GM12892 (cell line): ENCODE measurements around the gene ARHGAP24.
"Not testable (repeated sequence)": the region's sequence is repeated elsewhere in the genome, so short reads cannot be mapped to it uniquely, and the experiment has no call there.

Experiments
- DNase-seq: peaks from one replicate; pipeline ENCODE4 v3.0.0; 2011; ENCODE audit not compliant: insufficient read length
- FAIRE-seq: peaks from 2 replicates; lab custom pipeline; 2011; peaks lifted over from hg19 to GRCh38; lab: Jason Lieb, UNC
- POLR2A ChIP-seq: IDR thresholded peaks from 2 replicates; pipeline ENCODE4 v1.6.1; 2011; ENCODE audit warnings: low read depth, low read length, control low read depth
- POLR2AphosphoS5 ChIP-seq: IDR thresholded peaks from 2 replicates; pipeline ENCODE4 v1.6.1; 2011; ENCODE audit warnings: low read depth, low read length, control low read depth
- TAF1 ChIP-seq: IDR thresholded peaks from 2 replicates; pipeline ENCODE4 v1.6.1; 2011; ENCODE audit warnings: low read depth, mild to moderate bottlenecking, control low read depth, low read length, borderline replicate concordance

ARHGAP24 gene

DNA sequence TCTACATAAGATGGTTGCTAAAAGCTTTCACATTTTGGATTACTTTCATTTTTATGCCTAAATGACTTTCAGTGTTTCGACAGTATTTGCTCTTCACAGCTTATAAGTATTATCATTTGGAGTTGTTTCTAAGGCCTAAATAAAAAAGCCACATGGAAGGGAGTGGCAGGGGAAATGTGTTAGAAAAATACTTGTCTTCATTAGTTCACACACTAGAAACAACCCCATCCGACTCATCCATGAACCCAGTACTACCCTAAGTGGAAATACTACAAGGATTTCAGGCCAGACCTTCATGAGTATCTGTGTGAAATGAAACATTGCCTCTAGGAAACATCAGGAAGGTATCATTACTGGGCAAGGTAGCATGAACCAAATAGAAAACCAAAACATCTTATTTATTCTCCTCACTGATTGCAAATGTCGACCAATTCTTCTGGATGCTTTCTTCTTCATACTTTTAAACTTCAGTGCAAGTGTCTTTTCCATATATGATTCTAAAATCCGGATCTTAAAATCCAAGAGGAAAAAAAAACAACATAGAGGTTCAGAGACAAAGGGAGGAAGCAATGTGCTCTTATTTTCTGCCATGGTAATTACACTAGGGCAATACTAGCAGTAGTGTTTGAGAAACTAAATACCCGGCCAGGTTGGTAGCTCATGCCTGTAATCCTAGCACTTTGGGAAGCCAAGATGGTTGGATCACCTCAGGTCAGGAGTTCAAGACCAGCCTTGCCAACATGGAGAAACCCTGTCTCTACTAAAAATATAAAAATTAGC, 349.4 kb downstream of the ARHGAP24 start:
- TF ChIP-seq POLR2A (no peak), POLR2AphosphoS5 (no peak), TAF1 (no peak)
- DNase-seq (no peak), FAIRE-seq (no peak)

DNA sequence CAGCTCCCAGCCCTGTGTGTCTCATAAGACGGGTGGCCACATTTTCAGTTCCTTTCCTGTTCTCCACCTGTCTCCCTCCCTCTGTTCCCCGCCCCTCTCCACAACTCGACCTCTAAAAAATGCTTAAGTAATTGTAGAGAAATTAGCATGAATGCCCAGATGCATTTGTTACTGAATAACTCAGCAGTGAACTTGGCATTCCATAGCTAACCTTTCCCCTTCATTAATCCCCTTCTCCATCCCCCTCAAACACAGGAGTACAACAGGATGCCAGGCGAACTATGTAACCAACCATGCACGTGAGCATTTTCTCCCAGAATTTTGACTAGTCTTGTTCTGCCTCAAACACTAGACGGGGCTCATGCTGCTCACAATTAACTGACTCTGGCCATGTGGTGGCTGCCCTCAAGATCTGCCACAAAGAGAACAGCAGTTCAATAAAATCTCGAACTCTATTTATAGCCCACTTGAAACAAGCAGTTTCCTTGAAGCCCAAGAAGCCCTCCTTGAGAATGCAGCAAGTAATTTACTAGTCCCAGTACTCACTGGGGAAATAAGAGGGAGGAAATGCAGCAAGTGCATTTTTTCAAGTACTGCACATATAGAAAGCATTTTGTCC, 351.2 kb downstream of the ARHGAP24 start:
- no peak for DNase-seq
- FAIRE-seq, result no peak
- no peak for TF ChIP-seq POLR2A
- no peak for TF ChIP-seq POLR2AphosphoS5

DNA sequence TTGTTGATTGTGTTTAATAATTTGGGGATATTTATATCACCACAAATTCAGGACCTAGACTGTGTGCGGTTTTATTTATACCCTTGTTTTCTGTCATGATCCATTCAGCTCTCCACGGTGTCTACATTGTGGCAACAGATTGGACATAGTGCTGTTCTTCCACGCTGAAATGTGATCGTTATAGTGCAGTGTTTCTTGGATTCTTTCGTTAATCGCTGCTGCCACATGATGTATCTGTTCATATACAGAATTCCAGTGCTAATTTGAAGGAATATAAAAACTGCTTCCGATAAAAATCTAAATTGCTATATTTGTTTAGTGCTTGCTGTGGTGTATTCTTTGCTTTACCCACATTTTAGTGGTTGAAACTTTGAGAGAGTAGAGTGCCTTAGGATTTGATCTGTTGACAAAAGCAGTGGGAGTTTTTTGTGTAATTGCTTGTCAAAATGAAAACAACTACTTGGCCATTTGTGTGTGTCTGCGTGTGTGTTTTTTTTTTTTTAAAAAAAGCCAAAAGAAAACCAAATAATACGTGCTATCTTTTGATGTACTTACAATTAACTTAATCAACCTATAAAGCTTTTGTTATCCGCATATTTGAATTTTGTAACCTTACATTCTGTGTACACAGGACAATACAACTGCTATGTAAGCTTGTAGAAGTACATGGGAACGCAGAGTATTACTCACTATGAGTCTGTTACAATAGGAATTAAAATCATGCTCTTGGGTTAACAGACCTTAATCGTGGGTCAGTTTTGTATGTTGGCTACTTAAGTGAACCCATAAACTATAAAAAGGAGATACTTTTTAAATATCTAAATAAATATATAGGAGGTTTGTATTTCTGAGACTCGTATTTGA, 353.3 kb downstream of the ARHGAP24 start:
- no peak for TF ChIP-seq POLR2AphosphoS5
- no peak for TF ChIP-seq TAF1
- no peak for TF ChIP-seq POLR2A
- FAIRE-seq, result no peak
- no peak for DNase-seq

DNA sequence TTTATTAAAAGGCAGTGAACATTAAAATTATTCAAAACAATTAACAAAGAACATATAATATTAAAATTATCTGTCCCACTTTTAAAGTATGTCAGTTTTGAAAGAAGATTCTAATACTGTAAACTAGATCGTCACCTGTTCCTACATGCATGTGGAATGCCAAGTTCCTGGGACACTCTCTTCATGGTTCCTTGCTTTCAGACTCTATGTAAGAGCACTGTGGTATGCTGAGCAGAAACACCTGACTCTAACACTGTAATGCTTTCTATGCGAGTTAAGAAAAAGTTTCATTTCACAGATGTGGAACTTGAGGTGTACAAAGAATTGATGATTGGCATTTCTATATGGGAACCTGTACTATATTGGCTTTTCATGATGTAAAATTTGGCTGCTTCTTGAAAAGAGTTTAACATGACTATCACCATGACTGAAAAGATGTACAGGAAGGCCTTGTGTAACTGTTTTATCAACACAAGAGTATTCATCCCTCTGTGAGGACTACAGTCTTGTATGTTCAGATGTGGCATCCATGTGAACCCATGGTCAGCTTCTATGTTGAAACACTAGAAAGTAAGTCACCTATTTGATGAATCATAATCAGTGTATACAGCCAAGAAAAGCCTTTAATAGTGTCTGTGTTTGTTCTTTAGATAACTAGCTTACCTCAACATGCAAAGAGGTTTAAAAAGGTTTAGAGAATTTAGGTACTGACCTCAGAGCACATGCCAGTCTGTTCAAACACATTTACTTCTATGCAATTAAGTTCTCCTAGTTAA, 354.5 kb downstream of the ARHGAP24 start:
- FAIRE-seq (no peak), DNase-seq (no peak)
- TF ChIP-seq TAF1, result no peak
- no peak for TF ChIP-seq POLR2AphosphoS5
- no peak for TF ChIP-seq POLR2A

DNA sequence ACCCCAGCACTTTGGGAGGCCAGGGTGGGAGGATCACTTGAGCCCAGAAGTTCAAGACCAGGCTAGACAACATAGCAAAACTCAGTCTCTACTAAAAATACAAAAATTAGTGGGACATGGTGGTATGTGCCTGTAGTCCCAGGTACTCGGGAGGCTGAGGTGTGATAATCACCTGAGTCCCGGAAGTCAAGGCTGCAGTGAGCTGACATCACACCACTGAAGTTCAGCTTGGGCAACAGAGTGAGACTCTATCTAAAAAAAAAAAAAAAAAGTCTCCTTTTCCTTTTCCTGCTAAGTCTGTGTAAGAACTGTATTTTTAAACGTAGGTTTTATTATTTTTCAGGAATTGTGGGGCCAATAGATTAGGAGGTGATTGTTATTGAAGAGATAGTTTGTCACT, 356.7 kb downstream of the ARHGAP24 start:
- DNase-seq (no peak), FAIRE-seq (no peak)
- no peak for TF ChIP-seq POLR2AphosphoS5
- TF ChIP-seq POLR2A, result no peak
- no peak for TF ChIP-seq TAF1

DNA sequence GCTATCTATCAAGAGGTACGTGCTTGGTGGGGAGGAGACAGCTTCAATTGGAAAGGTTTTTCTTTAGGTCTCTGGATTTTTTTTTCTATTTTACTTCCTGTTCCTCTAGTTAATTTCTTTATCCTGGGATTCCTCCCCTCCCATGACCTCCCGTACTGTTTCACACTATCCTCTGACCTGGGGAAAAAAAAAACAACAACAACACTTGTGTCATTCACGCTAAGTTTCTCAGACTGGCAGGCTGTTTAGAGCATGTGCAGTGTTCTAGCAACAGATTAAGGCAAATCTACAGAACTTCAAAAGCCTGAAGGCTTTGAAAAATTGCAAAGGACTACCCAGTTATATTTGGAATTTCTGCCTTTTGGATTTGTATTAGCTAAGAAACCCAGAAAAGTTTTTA, 358.4 kb downstream of the ARHGAP24 start:
- DNase-seq (no peak), FAIRE-seq (no peak)
- TF ChIP-seq POLR2AphosphoS5, result no peak
- no peak for TF ChIP-seq TAF1
- no peak for TF ChIP-seq POLR2A

DNA sequence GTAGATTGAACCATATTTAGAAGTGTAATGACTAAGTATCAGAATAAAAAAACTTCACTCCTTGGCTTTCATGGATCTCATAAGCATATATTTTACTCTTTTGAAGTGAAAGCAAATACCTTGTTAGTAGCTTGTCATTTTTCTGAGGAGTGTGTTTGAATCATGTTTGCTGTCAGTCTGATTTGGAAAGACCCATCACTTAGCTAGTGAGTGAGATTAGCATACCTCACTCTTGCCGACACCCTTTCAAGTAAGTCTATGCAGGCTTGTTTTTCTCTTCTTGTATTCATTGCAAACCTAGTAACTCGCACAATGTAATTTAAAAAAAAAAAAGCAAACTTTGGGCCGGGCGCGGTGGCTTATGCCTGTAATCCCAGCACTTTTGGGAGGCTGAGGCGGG, 360.0 kb downstream of the ARHGAP24 start:
- DNase-seq (no peak), FAIRE-seq (no peak)
- TF ChIP-seq POLR2A (no peak), TAF1 (no peak), POLR2AphosphoS5 (no peak)

DNA sequence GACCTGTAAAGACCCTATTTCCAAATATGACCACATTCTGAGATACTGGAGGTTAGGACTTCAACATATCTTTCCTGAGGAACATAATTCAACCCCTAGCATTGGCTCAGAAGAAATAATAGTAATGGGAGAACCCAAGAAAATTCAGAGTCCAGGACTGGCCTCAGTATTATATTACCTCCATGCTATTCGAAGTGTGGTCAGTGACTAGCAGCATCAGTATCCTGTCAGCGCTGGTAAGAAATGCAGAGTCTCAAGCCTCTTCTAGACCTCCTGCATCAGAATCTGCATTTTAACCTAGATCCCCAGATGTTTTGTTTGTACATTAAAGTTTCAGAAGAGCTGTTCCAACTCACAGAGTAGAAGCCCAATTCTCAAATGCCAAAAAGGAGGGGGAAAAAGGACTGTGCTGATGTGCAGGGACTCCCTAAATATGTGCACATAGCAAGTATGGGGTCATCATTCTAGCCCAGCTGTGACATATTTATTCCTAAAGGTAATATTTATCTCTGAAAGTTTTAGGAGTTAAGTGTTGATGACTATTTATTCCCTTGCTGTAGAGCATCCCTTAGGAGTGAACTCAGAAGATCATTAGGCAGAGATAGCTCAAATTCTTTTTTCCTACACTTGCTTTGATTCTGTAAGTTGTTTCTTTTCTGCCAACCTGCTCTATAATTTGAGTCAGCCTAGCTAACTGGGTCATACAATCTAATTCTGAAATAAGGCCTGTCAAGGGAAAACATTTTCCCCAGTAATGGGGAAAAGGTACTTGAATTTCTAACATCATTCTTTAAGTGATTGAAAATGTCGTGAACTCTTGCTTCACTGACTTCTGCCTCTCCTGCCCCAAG, 361.9 kb downstream of the ARHGAP24 start:
- TF ChIP-seq TAF1 (no peak), POLR2A (no peak), POLR2AphosphoS5 (no peak)
- DNase-seq (no peak), FAIRE-seq (no peak)

DNA sequence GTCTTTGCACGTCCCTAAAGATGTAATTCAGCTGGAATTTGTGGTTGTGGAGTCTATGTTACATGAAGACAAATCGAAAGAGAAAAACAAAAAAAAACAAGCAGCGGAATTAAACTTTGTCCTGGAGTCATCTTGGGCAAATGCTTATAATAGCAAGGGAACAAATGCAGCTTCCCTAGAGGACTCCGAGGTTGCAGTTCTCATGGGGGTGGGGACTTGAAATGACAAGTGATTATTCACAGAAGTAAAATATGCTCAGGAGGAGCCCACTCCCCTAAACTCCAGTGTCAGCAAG, 362.4 kb downstream of the ARHGAP24 start:
- TF ChIP-seq POLR2AphosphoS5 (no peak), TAF1 (no peak), POLR2A (no peak)
- no peak for FAIRE-seq
- DNase-seq, result no peak

DNA sequence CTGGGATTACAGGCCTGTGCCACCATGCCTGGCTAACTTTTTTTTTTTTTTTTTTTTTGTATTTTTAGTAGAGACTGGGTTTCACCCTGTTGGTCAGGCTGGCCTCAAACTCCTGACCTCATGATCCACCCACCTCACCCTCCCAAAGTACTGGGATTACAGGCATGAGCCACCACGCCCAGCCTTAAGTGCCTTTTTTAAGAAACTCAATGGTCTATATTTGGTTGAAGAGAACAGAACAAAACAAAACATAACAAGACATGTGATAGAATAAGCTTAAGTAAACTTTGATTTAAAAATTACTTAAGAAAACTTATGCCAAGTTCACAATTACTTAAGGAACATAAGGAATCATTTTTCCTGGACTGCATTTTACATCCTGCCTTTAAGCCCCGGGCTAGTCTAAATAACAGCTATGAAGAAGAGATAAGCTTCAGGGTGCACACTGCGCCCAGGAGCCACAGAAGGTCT, 365.1 kb downstream of the ARHGAP24 start:
- DNase-seq, FAIRE-seq: not testable (repeated sequence)

DNA sequence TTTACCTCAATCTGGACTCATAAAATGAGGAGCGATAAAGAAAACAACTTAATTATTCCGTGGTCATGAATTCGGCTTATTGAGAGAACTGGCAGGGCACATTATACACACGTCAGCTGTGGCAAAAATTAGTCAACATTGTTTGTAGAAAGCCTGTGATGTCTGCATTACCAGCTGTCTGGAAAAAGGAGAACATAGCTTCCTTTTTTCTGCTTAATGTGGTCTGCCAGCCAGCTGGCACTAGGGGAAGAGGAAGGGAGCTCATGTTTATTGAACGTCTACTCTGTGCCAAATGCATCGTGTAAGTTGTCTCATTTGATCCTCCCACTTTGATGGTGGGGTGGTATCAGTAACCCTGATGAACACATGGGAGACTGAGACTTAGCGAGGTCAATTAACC, 367.6 kb downstream of the ARHGAP24 start:
- FAIRE-seq, result no peak
- DNase-seq, result no peak
- TF ChIP-seq POLR2AphosphoS5 (no peak), TAF1 (no peak), POLR2A (no peak)

DNA sequence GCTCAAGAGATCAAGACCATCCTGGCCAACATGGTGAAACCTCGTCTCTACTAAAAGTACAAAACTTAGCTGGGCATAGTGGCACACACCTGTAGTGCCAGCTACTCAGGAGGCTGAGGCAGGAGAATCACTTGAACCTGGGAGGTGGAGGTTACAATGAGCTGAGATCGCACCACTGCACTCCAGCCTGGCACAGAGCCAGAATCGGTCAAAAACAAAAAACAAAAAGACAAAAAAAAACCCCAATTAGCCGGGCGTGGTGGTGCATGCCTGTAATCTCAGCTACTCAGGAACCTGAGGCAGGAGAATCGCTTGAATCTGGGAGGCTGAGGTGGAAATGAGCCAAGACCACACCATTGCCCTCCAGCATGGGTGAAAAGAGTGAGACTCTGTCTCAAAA, 378.8 kb downstream of the ARHGAP24 start:
- not testable (repeated sequence) for FAIRE-seq, DNase-seq
